Peyer's patch (tissue), 4 donors: ENCODE measurements around the gene PRKAR1B.

ENCODE experiments used
- POLR2A ChIP-seq, 2 donors: fragments of 450-650 bp; IDR thresholded peaks; one replicate each; pipeline ENCODE4 v1.5.1; 2017; ENCODE audit warnings: antibody characterized with exemption in 2 of 2, mild to moderate bottlenecking in 2 of 2, moderate library complexity in 2 of 2
- TF ChIP-seq, protein P1 (sequence below), 6 experiments: fragments of 450-650 bp in 4 of 6; fragments of 200-600 bp in 2 of 6; sonication (generic) in 1 of 6; IDR thresholded peaks; one replicate each; pipeline ENCODE4 v1.5.1; 2017 to 2019; ENCODE audit warnings: antibody characterized with exemption in 6 of 6, mild to moderate bottlenecking in 3 of 6, moderate library complexity in 1 of 6

DNA sequence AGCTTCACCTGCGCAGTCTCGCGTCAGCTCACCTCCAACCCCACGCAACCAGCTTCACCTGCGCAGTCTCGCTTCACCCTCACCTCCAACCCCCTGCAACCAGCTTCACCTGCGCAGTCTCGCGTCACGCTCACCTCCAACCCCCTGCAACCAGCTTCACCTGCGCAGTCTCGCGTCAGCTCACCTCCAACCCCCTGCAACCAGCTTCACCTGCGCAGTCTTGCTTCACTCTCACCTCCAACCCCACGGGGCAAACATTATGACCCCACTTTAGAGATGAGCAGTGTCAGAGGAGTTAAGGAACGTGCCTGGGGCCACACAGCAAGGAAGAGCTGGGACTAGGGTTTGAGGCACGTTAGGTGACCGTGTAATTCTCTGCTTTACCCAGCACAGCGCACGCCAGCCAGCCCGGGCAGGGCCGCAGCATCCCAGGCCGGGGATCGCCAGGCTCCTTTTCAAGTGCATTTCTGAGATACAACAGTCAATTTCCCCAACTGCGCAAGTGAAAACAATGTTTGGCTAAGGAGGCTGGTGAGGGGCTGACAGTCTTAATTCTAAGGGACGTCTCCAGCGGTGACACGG lies 184.9 kb downstream of the PRKAR1B start:
- TF ChIP-seq, protein P1, sequence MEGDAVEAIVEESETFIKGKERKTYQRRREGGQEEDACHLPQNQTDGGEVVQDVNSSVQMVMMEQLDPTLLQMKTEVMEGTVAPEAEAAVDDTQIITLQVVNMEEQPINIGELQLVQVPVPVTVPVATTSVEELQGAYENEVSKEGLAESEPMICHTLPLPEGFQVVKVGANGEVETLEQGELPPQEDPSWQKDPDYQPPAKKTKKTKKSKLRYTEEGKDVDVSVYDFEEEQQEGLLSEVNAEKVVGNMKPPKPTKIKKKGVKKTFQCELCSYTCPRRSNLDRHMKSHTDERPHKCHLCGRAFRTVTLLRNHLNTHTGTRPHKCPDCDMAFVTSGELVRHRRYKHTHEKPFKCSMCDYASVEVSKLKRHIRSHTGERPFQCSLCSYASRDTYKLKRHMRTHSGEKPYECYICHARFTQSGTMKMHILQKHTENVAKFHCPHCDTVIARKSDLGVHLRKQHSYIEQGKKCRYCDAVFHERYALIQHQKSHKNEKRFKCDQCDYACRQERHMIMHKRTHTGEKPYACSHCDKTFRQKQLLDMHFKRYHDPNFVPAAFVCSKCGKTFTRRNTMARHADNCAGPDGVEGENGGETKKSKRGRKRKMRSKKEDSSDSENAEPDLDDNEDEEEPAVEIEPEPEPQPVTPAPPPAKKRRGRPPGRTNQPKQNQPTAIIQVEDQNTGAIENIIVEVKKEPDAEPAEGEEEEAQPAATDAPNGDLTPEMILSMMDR (IDR thresholded peaks at IDR 0.05): no peak
- no peak for TF ChIP-seq POLR2A (IDR thresholded peaks at IDR 0.05)
